ENCODE results near the gene WDR20. TPM values are rescaled to one million over a fixed set of nuclear protein-coding genes. Genes with fewer than 3 reads are reported as not detected.

WDR20 gene
- total and polyA plus RNA-seq, 2 of the 8 experiments (the other 6 are each of a cell fraction or from before 2014, with no cell fraction given) = 11.2 to 26.7 TPM

DNA sequence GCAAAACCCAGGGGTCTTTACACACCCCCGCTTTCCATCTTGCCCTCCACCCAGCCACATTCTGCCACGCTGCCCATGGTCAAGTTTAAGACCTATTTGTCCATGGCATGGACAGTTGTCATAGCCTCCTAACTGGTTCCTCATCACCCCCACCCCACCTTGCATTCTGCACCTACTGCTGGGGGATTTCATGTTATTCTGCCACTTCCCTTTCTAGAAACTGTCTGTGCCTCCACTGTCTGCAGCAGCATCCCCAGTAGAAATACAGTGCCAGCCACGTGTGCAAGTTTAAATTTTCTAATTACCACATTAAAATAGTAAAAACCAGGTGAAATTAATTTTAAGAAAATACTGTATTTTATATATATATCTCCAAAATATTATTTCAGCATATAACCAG is 63.2 kb downstream of the WDR20 start:
- Histone ChIP-seq H3K4me2 (ENCODE audit: insufficient read depth in 1 of 2, low read depth in 2 of 2, low read length in 2 of 2) (no peak overlapping the region), H3K36me3 (ENCODE audit: control insufficient read depth in 2 of 4, insufficient read depth in 4 of 4, low read length in 3 of 4) (peaks cover 0 to 18% (median 2%) of the 10 kb centered on the region in 4 experiments; a peak in 3 of 8 replicates), H3K4me3 (ENCODE audit: extremely low read depth in 1 of 4, insufficient read depth in 2 of 4, low read depth in 3 of 4, low read length in 4 of 4) (no peak overlapping the region), H3K14ac (ENCODE audit: insufficient read length) (no peak overlapping the region), H3K23me2 (ENCODE audit: low read depth, low read length) (no peaks in the 10 kb centered on the region), H3K27me3 (replicated peaks in 1 of 4; ENCODE audit: control insufficient read depth in 3 of 4, extremely low read depth in 1 of 4, insufficient read depth in 3 of 4, low read length in 3 of 4) (no peaks in the 10 kb centered on the region), H3K4me1 (replicated peaks in 1 of 4; ENCODE audit: control insufficient read depth in 3 of 4, insufficient read depth in 4 of 4, low read length in 3 of 4) (no peaks in the 10 kb centered on the region), H2BK15ac (ENCODE audit: low read length) (no peak overlapping the region), H2BK12ac (ENCODE audit: low read depth, low read length) (no peak overlapping the region), H3K23ac (ENCODE audit: insufficient read length) (no peak overlapping the region), H4K91ac (replicated peaks; ENCODE audit: insufficient read length, low read length) (no peak overlapping the region), H3K9ac (replicated peaks in 1 of 4; ENCODE audit: extremely low read depth in 1 of 4, low read depth in 3 of 4, low read length in 3 of 4) (no peak overlapping the region), H3K9me3 (ENCODE audit: insufficient read depth in 2 of 2, low read depth in 1 of 2, low read length in 1 of 2) (no peaks in the 10 kb centered on the region), H3K18ac (ENCODE audit: extremely low read depth, low read length) (no peak overlapping the region), H2BK5ac (ENCODE audit: low read depth, low read length) (peak overlapping the region; percentile 24; the same call in 1 of the 2 replicates), H4K8ac (ENCODE audit: extremely low read depth, insufficient read depth, low read length) (no peak overlapping the region), H3K4ac (replicated peaks; ENCODE audit: insufficient read length, low read depth, low read length) (no peak overlapping the region), H3K79me1 (ENCODE audit: low read depth, low read length) (peaks cover 11% of the 10 kb centered on the region), H3K27ac (ENCODE audit: low read depth, low read length) (no peak overlapping the region), H2AFZ (ENCODE audit: low read length) (no peak overlapping the region), H4K5ac (ENCODE audit: insufficient read length, low read depth, low read length) (no peak overlapping the region), H4K20me1 (replicated peaks in 1 of 2; ENCODE audit: control insufficient read depth in 1 of 2, insufficient read depth in 2 of 2, low read length in 2 of 2) (peaks cover 2 to 21% of the 10 kb centered on the region in 2 experiments), H2BK120ac (replicated peaks; ENCODE audit: low read depth, low read length) (no peak overlapping the region), H3K56ac (replicated peaks; ENCODE audit: insufficient read length, low read depth, low read length) (no peak overlapping the region), H3K79me2 (ENCODE audit: control insufficient read depth in 1 of 2, insufficient read depth in 2 of 2, low read length in 2 of 2) (peaks cover 0 to 17% of the 10 kb centered on the region in 2 experiments; a peak in 1 of 4 replicates), H2BK20ac (ENCODE audit: low read length) (no peak overlapping the region), H2AK5ac (ENCODE audit: low read depth, low read length) (no peak overlapping the region)
- 80% methylated on average over 3 of the region's 3 CpGs; no CpG with 5 or more reads in 1 of the 2 experiments for WGBS, 2 experiments (ENCODE audit: extremely low coverage in 1 of 2, insufficient coverage in 1 of 2, insufficient read length in 1 of 2, insufficient replicate concordance in 2 of 2, low coverage in 1 of 2, low lambda C conversion rate in 2 of 2, missing lambda C conversion rate in 1 of 2)
- ChIA-PET POLR2A (ENCODE audit: partially characterized antibody) (no interaction called here), CTCF (ENCODE audit: partially characterized antibody) (interaction anchor here (1.5 to 1.6 kb wide), 2 partner anchors 15 to 16 kb away, joined by 3 to 7 read pairs; no protein-coding TSS in a partner anchor)
- no peak for DNase-seq (ENCODE audit: low read depth in 1 of 2, low spot score in 2 of 2)
- FAIRE-seq = no peak
- TF ChIP-seq, protein P1, sequence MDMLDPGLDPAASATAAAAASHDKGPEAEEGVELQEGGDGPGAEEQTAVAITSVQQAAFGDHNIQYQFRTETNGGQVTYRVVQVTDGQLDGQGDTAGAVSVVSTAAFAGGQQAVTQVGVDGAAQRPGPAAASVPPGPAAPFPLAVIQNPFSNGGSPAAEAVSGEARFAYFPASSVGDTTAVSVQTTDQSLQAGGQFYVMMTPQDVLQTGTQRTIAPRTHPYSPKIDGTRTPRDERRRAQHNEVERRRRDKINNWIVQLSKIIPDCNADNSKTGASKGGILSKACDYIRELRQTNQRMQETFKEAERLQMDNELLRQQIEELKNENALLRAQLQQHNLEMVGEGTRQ (IDR thresholded peaks at IDR 0.05; ENCODE audit: low read length) = no peak
- TF ChIP-seq CTBP2 (IDR thresholded peaks at IDR 0.05; ENCODE audit: borderline replicate concordance, insufficient read depth, insufficient read length, low read length) = no peak
- TF ChIP-seq CBX8 (IDR thresholded peaks at IDR 0.05; ENCODE audit: borderline replicate concordance, low read depth, low read length) = no peak
- no peak for TF ChIP-seq CBX5 (IDR thresholded peaks at IDR 0.05; ENCODE audit: low read depth, low read length)
- no peak for TF ChIP-seq SP4 (IDR thresholded peaks at IDR 0.05; ENCODE audit: low read length)
- TF ChIP-seq, protein P2, sequence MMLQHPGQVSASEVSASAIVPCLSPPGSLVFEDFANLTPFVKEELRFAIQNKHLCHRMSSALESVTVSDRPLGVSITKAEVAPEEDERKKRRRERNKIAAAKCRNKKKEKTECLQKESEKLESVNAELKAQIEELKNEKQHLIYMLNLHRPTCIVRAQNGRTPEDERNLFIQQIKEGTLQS (IDR thresholded peaks at IDR 0.05; ENCODE audit: insufficient read depth, low read depth, low read length) = no peak
- no peak for TF ChIP-seq KDM5A (IDR thresholded peaks at IDR 0.05; ENCODE audit: low read length)
- TF ChIP-seq CEBPB (IDR thresholded peaks at IDR 0.05; ENCODE audit: low read depth, low read length) = no peak
- TF ChIP-seq, protein P3, sequence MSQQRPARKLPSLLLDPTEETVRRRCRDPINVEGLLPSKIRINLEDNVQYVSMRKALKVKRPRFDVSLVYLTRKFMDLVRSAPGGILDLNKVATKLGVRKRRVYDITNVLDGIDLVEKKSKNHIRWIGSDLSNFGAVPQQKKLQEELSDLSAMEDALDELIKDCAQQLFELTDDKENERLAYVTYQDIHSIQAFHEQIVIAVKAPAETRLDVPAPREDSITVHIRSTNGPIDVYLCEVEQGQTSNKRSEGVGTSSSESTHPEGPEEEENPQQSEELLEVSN (IDR thresholded peaks at IDR 0.05) = no peak
- no peak for TF ChIP-seq GTF2F1 (IDR thresholded peaks at IDR 0.05; ENCODE audit: borderline replicate concordance, low read depth, low read length)
- TF ChIP-seq TBP (IDR thresholded peaks at IDR 0.05; ENCODE audit: low read depth, low read length) = no peak
- TF ChIP-seq ASH2L (IDR thresholded peaks at IDR 0.05; ENCODE audit: low read length) = no peak
